ENCODE data around the gene PRR11.

- TF ChIP-seq JUND (IDR thresholded peaks at IDR 0.05) (no peak), ATF3 (IDR thresholded peaks at IDR 0.05) (no peak), POLR2AphosphoS5 (IDR thresholded peaks at IDR 0.05; ENCODE audit: low read depth, low read length) (no peak), CTCF (IDR thresholded peaks at IDR 0.05 in 2 of 3, conservative IDR thresholded peaks at IDR 0.05 in 1 of 3; ENCODE audit: borderline replicate concordance in 1 of 3, insufficient read depth in 1 of 3, low read depth in 2 of 3, low read length in 2 of 3) (no peak), SIN3A (IDR thresholded peaks at IDR 0.05; ENCODE audit: low read depth) (no peak), MAX (IDR thresholded peaks at IDR 0.05) (no peak), YY1 (IDR thresholded peaks at IDR 0.05; ENCODE audit: extremely low read depth, insufficient replicate concordance, low read depth, low read length) (no peak), POLR2A (IDR thresholded peaks at IDR 0.05; ENCODE audit: borderline replicate concordance, extremely low read depth, insufficient read depth, insufficient read length) (no peak)
These were observed 15.6 kb upstream of the PRR11 start for GRCh38 chr17:59139939-59140338.
